Caco-2 (cell line): Measurements from ENCODE around the gene AHDC1. TPM values are rescaled to one million over a fixed set of nuclear protein-coding genes. Genes with fewer than 3 reads are reported as not detected.

Experiments used
- BruUV-seq: library from RNA; stranded (reverse); fragments of 400-500 nt; replicated peaks from 2 replicates; lab custom pipeline; 2021; lab: Mats Ljungman, UMichigan
- CTCF ChIA-PET: fragments of 300-600 bp; sonication (Branson Sonifier 250); formaldehyde crosslinking; loops from one replicate; lab custom pipeline; 2022; ENCODE audit warnings: antibody characterized with exemption; lab: Charles Lee
- POLR2A ChIA-PET: fragments of 300-600 bp; sonication (Branson Sonifier 250); formaldehyde crosslinking; loops from one replicate; lab custom pipeline; 2022; ENCODE audit warnings: antibody characterized with exemption; lab: Charles Lee
- DNase-seq, 2 experiments: peaks; one replicate each; pipeline versions ENCODE4 v3.0.0 to v3.0.0-alpha.2; 2020 to 2022
- H3K27me3 ChIP-seq: replicated peaks from 2 replicates; pipeline ENCODE4 v1.6.0; 2011; ENCODE audit warnings: low read length; ENCODE audit not compliant: control insufficient read depth, insufficient read depth
- H3K36me3 ChIP-seq: 2 replicates; pipeline ENCODE4 v1.5.1; 2011; ENCODE audit warnings: low read length; ENCODE audit not compliant: control insufficient read depth, insufficient read depth
- H3K4me1 ChIP-seq: fragments of 250-450 bp; sonication (Bioruptor Pico); 2 replicates; pipeline ENCODE4 v1.5.1; 2020; ENCODE audit warnings: mild to moderate bottlenecking
- H3K4me3 ChIP-seq: 2 replicates; pipeline ENCODE4 v1.5.1; 2011; ENCODE audit warnings: low read depth, mild to moderate bottlenecking, control low read depth, low read length
- H3K9me3 ChIP-seq: fragments of 250-450 bp; sonication (Bioruptor Pico); 2 replicates; pipeline ENCODE4 v1.5.1; 2020; ENCODE audit warnings: mild to moderate bottlenecking, moderate library complexity
- H3K27ac Mint-ChIP-seq: one replicate; pipeline ENCODE4 v1.8.0; 2022; ENCODE audit warnings: mixed read lengths; ENCODE audit not compliant: unreplicated experiment
- H3K27me3 Mint-ChIP-seq: one replicate; pipeline ENCODE4 v1.8.0; 2022; ENCODE audit warnings: mixed read lengths; ENCODE audit not compliant: insufficient read depth, unreplicated experiment
- H3K36me3 Mint-ChIP-seq: one replicate; pipeline ENCODE4 v1.8.0; 2022; ENCODE audit warnings: mild to moderate bottlenecking, mixed read lengths; ENCODE audit not compliant: insufficient read depth, unreplicated experiment
- H3K4me1 Mint-ChIP-seq: one replicate; pipeline ENCODE4 v1.8.0; 2022; ENCODE audit warnings: low read depth, mixed read lengths; ENCODE audit not compliant: unreplicated experiment
- H3K4me3 Mint-ChIP-seq: one replicate; pipeline ENCODE4 v1.8.0; 2022; ENCODE audit warnings: mild to moderate bottlenecking, moderate library complexity, mixed read lengths; ENCODE audit not compliant: unreplicated experiment
- H3K9me3 Mint-ChIP-seq: one replicate; pipeline ENCODE4 v1.8.0; 2022; ENCODE audit warnings: mixed read lengths; ENCODE audit not compliant: unreplicated experiment
- intact Hi-C: fragments of 100-400 bp; cut with micrococcal nuclease; formaldehyde crosslinking; loops from one replicate; pipeline ENCODE4 v1.10.0; 2022; ENCODE audit not compliant: unreplicated experiment
- total RNA-seq: library from RNA; stranded (reverse); gene quantifications from 2 replicates; pipeline ENCODE4 v1.2.3, GENCODE V29; 2022
- TF ChIP-seq, protein P1 (sequence below), 2 experiments: fragments of 200-600 bp in 1 of 2; IDR thresholded peaks; 1 replicate in 1 of 2; 2 replicates in 1 of 2; pipeline versions ENCODE4 v1.5.1 to v1.8.0; 2011 to 2022; ENCODE audit warnings: antibody characterized with exemption in 1 of 2, control low read depth in 1 of 2, inconsistent platforms in 1 of 2, low read depth in 1 of 2, low read length in 1 of 2, mild to moderate bottlenecking in 1 of 2, moderate library complexity in 1 of 2; ENCODE audit not compliant: insufficient read depth in 1 of 2, severe bottlenecking in 1 of 2, unreplicated experiment in 1 of 2

Gene AHDC1
- total RNA-seq, 1 experiment from 2014 or later: 17.0 TPM

DNA sequence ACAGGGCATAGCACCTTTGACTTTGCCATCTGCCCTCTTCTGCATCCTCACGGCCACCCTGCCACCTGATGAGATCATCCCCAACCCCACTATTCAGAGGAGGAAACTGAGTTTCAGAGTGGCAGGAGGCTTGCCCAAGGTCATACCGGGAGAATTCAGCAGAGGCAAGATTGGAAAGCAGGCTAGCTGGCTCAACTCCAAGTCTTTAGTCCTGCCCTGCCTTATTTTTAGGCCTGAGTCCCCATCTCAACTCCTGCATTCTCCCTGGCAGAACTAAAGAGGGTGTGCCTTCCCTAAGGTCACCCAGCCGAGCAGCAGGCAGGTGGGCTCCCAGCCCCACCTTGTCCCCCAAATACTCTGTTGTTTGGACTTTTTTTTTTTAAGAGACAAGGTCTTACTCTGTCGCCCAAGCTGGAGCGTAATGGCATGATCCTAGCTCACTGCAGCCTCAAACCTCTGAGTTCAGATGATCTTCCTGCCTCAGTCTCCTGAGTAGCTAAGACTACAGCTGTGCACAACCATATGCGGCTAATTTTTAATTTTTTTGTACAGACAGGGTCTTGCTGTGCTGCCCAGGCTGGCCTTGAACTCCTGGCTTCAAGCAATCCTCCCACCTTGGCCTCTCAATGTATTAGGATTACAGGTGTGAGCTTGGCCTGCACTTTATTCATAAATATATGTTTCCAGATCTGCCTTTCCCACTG lies 44.8 kb upstream of the AHDC1 start:
- no TSS peak for BruUV-seq
- Mint-ChIP-seq H3K9me3 (no peaks in the 10 kb centered on the region), H3K27ac (no peak overlapping the region), H3K4me1 (peaks cover 9% of the 10 kb centered on the region), H3K27me3 (no peaks in the 10 kb centered on the region), H3K36me3 (no peaks in the 10 kb centered on the region), H3K4me3 (no peak overlapping the region)
- no peak for DNase-seq
- no peaks in the 10 kb centered on the region for H3K27me3 ChIP-seq
- no peaks in the 10 kb centered on the region for H3K9me3 ChIP-seq
- H3K4me3 ChIP-seq: no peak overlapping the region
- no peaks in the 10 kb centered on the region for H3K4me1 ChIP-seq
- intact Hi-C loops: no loop called here
- ChIA-PET POLR2A (no interaction called here), CTCF (interaction anchor here (0.6 kb wide), 1 partner anchor 45 kb away, joined by 5 read pairs; the partner anchor contains the start of gene AHDC1)
- no peaks in the 10 kb centered on the region for H3K36me3 ChIP-seq
- TF ChIP-seq, protein P1, sequence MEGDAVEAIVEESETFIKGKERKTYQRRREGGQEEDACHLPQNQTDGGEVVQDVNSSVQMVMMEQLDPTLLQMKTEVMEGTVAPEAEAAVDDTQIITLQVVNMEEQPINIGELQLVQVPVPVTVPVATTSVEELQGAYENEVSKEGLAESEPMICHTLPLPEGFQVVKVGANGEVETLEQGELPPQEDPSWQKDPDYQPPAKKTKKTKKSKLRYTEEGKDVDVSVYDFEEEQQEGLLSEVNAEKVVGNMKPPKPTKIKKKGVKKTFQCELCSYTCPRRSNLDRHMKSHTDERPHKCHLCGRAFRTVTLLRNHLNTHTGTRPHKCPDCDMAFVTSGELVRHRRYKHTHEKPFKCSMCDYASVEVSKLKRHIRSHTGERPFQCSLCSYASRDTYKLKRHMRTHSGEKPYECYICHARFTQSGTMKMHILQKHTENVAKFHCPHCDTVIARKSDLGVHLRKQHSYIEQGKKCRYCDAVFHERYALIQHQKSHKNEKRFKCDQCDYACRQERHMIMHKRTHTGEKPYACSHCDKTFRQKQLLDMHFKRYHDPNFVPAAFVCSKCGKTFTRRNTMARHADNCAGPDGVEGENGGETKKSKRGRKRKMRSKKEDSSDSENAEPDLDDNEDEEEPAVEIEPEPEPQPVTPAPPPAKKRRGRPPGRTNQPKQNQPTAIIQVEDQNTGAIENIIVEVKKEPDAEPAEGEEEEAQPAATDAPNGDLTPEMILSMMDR (IDR thresholded peaks at IDR 0.05; ENCODE audit: insufficient read depth in 1 of 2, low read depth in 1 of 2, low read length in 1 of 2, severe bottlenecking in 1 of 2, unreplicated experiment in 1 of 2): no peak

DNA sequence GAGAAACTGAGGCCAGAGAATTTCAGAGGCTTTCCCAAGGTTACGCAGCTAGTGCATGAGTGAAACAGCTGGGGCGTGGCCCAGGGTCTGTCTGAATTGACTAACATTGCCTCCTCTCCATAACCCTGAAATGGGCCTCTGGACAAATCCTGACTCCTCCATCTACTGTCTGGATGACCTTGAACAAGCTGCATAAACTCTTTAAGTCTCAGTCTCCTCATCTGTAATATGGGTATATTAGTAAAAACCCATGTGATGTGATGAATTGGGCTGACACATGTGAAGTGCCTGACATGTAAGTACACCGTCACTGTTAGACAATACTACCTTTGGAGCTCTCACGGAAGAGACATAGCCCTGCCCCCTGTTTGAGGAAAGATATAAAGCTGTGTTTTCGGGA lies 43.4 kb upstream of the AHDC1 start:
- no TSS peak for BruUV-seq
- peaks cover 9% of the 10 kb centered on the region for H3K4me1 Mint-ChIP-seq
- H3K36me3 ChIP-seq: no peaks in the 10 kb centered on the region
- TF ChIP-seq, protein P1 (IDR thresholded peaks at IDR 0.05; ENCODE audit: insufficient read depth in 1 of 2, low read depth in 1 of 2, low read length in 1 of 2, severe bottlenecking in 1 of 2, unreplicated experiment in 1 of 2): no peak
- H3K4me1 ChIP-seq: no peaks in the 10 kb centered on the region
- no peak overlapping the region for H3K4me3 ChIP-seq
- no peaks in the 10 kb centered on the region for H3K9me3 ChIP-seq
- no peak overlapping the region for H3K27ac Mint-ChIP-seq
- POLR2A ChIA-PET: no interaction called here
- no peak overlapping the region for H3K4me3 Mint-ChIP-seq
- H3K9me3 Mint-ChIP-seq: no peaks in the 10 kb centered on the region
- no peak for DNase-seq
- CTCF ChIA-PET: no interaction called here
- H3K27me3 ChIP-seq: no peaks in the 10 kb centered on the region
- intact Hi-C loops: no loop called here
- H3K36me3 Mint-ChIP-seq: no peaks in the 10 kb centered on the region
- H3K27me3 Mint-ChIP-seq: no peaks in the 10 kb centered on the region

DNA sequence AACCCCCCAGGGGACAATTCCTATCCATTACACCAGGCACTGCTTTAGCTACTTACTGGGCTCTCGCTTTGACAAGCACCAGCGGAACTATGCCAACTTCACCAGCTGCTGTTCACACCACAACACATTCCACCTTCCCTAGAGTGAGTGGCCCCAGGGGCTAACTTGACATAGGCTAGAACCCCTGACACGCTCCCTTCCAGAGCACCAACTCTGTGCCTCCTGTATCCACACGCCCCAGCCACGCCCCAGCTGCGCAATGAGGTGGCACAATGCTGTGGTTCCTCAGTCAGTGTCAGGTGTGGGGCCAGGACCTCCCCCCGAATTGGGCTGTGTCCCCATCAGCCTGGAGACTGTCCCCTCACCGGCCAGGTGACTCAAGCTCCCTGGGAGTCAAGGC lies 42.7 kb upstream of the AHDC1 start:
- Histone ChIP-seq H3K9me3 (no peaks in the 10 kb centered on the region), H3K4me3 (no peak overlapping the region), H3K27me3 (no peaks in the 10 kb centered on the region), H3K36me3 (no peaks in the 10 kb centered on the region), H3K4me1 (no peaks in the 10 kb centered on the region)
- Mint-ChIP-seq H3K27ac (no peak overlapping the region), H3K4me3 (no peak overlapping the region), H3K4me1 (peaks cover 9% of the 10 kb centered on the region), H3K9me3 (no peaks in the 10 kb centered on the region), H3K27me3 (no peaks in the 10 kb centered on the region), H3K36me3 (no peaks in the 10 kb centered on the region)
- intact Hi-C loops: no loop called here
- CTCF ChIA-PET: no interaction called here
- POLR2A ChIA-PET: no interaction called here
- TF ChIP-seq, protein P1 (IDR thresholded peaks at IDR 0.05; ENCODE audit: insufficient read depth in 1 of 2, low read depth in 1 of 2, low read length in 1 of 2, severe bottlenecking in 1 of 2, unreplicated experiment in 1 of 2): no peak
- DNase-seq: no peak
- BruUV-seq: no TSS peak
